ENCODE data around the gene KIAA1671. TPM values are rescaled to one million over a fixed set of nuclear protein-coding genes. Genes with fewer than 3 reads are reported as not detected.

Gene KIAA1671
- polyA plus RNA-seq, 1 of the 3 experiments (the other 2 are of a cell fraction), result 7.4 TPM

- no peak overlapping the region for H3K27ac ChIP-seq (ENCODE audit: low read depth in 2 of 2, low read length in 1 of 2)
- H3K9me2 ChIP-seq, result no peaks in the 10 kb centered on the region
- 88% methylated on average over 6 of the region's 6 CpGs for WGBS (ENCODE audit: low lambda C conversion rate)
- no peak overlapping the region for H3K4me3 ChIP-seq (ENCODE audit: low read depth in 2 of 2, low read length in 1 of 2)
- no peak overlapping the region for H3K4me2 ChIP-seq
- no peak for TF ChIP-seq MEF2A (IDR thresholded peaks at IDR 0.05; ENCODE audit: borderline replicate concordance, low read depth)
- DNase-seq, result no peak
- H3K27me3 ChIP-seq (ENCODE audit: insufficient read depth), result no peaks in the 10 kb centered on the region
- H3K9ac ChIP-seq, result no peak overlapping the region
- ChIA-PET CTCF (interaction anchor here (0.7 to 17.2 kb wide), 24 partner anchors 9 to 280 kb away, joined by 3 to 513 read pairs (median 6); partner anchors contain the start of genes KIAA1671 and LHFPL7), POLR2A (no interaction called here)
- no peak overlapping the region for H2AFZ ChIP-seq (ENCODE audit: low read depth)
- H4K20me1 ChIP-seq (ENCODE audit: insufficient read depth), result peaks cover 3% of the 10 kb centered on the region; the same call in 1 of the 2 replicates
- peaks cover 0 to 21% of the 10 kb centered on the region in 2 experiments; a peak in 1 of 4 replicates for H3K4me1 ChIP-seq (ENCODE audit: control insufficient read depth in 1 of 2, insufficient read depth in 2 of 2, low read depth in 1 of 2, low read length in 1 of 2)
- H3K36me3 ChIP-seq (replicated peaks in 1 of 2; ENCODE audit: control insufficient read depth in 1 of 2, insufficient read depth in 2 of 2, low read length in 1 of 2), result peaks cover 12 to 22% of the 10 kb centered on the region in 2 experiments
- H3F3A ChIP-seq (replicated peaks; ENCODE audit: insufficient read depth), result peaks cover 3% of the 10 kb centered on the region
- H3K9me3 ChIP-seq, result no peaks in the 10 kb centered on the region
- no peaks in the 10 kb centered on the region for H3K79me2 ChIP-seq (ENCODE audit: insufficient read depth)
These were observed 95.6 kb downstream of the KIAA1671 start for GRCh38 chr22:25048071-25048470.

- TF ChIP-seq CHD2 (IDR thresholded peaks at IDR 0.05; ENCODE audit: low read length, partially characterized antibody) (no peak), RAD21 (IDR thresholded peaks at IDR 0.05; ENCODE audit: low read length) (peak; percentile 92), MAX (IDR thresholded peaks at IDR 0.05; ENCODE audit: low read depth) (0 out of 2 replicates have a peak, but pooled peaks have one; percentile 34), CTCF (IDR thresholded peaks at IDR 0.05) (peak; percentile 90), SMC3 (IDR thresholded peaks at IDR 0.05; ENCODE audit: low read depth, low read length) (peak; percentile 95)
- H3K9me3 ChIP-seq, result no peaks in the 10 kb centered on the region
- peak overlapping the region in 1 of 2 experiments; percentile 17; a peak in 1 of 4 replicates for H3K27ac ChIP-seq (ENCODE audit: low read depth in 2 of 2, low read length in 1 of 2)
- no peak overlapping the region; a peak in 1 of 4 replicates for H3K4me3 ChIP-seq (ENCODE audit: low read depth in 2 of 2, low read length in 1 of 2)
- peaks cover 12 to 22% of the 10 kb centered on the region in 2 experiments for H3K36me3 ChIP-seq (replicated peaks in 1 of 2; ENCODE audit: control insufficient read depth in 1 of 2, insufficient read depth in 2 of 2, low read length in 1 of 2)
- H3K4me2 ChIP-seq, result no peak overlapping the region
- no peaks in the 10 kb centered on the region for H3K79me2 ChIP-seq (ENCODE audit: insufficient read depth)
- 68% methylated on average over 8 of the region's 9 CpGs for WGBS (ENCODE audit: low lambda C conversion rate)
- H3K27me3 ChIP-seq (ENCODE audit: insufficient read depth), result no peaks in the 10 kb centered on the region
- peaks cover 3% of the 10 kb centered on the region; the same call in 1 of the 2 replicates for H4K20me1 ChIP-seq (ENCODE audit: insufficient read depth)
- H3F3A ChIP-seq (replicated peaks; ENCODE audit: insufficient read depth), result peaks cover 3% of the 10 kb centered on the region
- peak; percentile 84 for DNase-seq
- H2AFZ ChIP-seq (ENCODE audit: low read depth), result no peak overlapping the region
- H3K9ac ChIP-seq, result no peak overlapping the region
- H3K4me1 ChIP-seq (ENCODE audit: control insufficient read depth in 1 of 2, insufficient read depth in 2 of 2, low read depth in 1 of 2, low read length in 1 of 2), result peaks cover 0 to 23% of the 10 kb centered on the region in 2 experiments; a peak in 1 of 4 replicates
- CTCF ChIA-PET, result interaction anchor here (0.5 to 17.2 kb wide), 42 partner anchors 8 to 752 kb away, joined by 3 to 513 read pairs (median 4); partner anchors contain the start of genes KIAA1671 and LHFPL7
- POLR2A ChIA-PET, result no interaction called here
- H3K9me2 ChIP-seq, result no peaks in the 10 kb centered on the region
These were observed 96.4 kb downstream of the KIAA1671 start for GRCh38 chr22:25048659-25049647.
